C4-2B (cell line): ENCODE measurements around the gene MYNN.
"Not testable (repeated sequence)": the region's sequence is repeated elsewhere in the genome, so short reads cannot be mapped to it uniquely, and the experiment has no call there.

ENCODE experiments used
- H3K27ac ChIP-seq: fragments of 450-650 bp; 2 replicates; pipeline ENCODE4 v1.5.1; 2017
- CTCF ChIP-seq: fragments of 450-650 bp; conservative IDR thresholded peaks from 2 replicates; pipeline ENCODE4 v1.5.1; 2017; ENCODE audit warnings: mild to moderate bottlenecking
- ZFX ChIP-seq: fragments of 450-650 bp; IDR thresholded peaks from 2 replicates; pipeline ENCODE4 v1.6.1; 2017

Gene MYNN

DNA sequence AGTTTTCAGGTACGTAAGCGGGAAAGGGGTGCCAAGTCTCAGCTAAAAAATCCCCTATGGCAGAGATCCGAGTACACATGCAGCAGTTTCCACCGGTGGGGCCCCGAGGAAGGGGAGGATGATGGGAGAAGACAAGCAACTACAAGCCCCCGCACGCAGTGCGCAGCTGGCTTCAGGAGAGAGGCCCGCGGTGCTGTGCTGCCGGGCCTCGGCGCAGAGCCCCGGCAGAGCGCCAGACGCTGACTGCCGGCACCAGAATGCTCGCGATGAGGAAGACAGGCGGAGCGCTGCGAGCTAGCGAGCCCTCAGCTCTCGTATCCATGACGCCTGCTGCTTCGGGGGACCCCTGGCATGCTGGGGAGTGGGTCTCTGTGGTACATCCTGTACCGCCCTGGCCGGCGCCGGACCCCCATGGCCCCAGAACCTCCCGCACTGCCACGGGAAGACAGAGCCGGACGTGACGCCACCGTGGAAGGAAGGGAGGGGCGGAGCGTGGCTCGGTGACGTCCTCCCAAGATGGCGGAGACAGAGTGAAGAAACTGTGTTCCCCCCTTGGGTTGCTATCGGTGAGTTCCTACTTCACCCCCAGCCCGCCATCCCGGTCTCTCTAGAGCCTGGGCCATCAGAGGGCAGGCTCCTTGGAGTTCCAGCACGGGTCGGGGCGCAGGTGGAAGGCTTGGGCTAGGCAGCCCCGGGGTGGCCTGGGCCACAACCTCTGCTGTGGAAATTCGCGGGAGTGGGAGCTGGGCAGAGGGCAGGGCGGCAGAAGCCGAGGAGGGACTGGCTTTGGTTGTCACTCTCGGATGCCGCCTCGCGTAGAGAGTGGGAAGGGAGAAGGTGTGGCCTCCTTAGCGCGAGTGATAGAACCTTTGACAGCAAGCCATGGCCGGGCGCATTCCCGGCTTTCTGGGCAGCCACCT lies at the start of gene MYNN:
TSS of gene MYNN (plus strand) at position 500 of the 920 bp plus-strand sequence. CDS start 900 bp downstream, outside the sequence.
- TF ChIP-seq ZFX = peak; percentile 92
- peak; percentile 30; the same call in 1 of the 2 replicates for TF ChIP-seq CTCF
- peak within 1 kb of the TSS; percentile 98 for H3K27ac ChIP-seq

DNA sequence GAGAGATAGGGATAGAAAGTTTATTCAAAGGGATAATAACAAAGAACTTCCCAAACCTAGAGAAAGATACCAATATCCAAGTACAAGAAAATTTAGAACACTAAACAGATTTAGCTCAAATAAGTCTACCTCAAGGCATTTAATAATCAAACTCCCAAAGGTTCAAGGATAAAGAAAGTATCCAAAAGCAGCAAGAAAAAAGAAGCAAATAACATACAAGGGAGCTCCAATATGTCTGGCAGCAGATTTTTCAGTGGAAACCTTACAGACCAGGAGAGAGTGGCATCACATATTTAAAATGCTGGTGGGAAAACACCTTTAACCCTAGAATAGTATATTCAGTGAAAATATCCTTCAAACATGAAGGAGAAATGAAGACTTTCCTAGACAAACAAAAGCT lies 41.3 kb upstream of the MYNN start:
- H3K27ac ChIP-seq = not testable (repeated sequence)

- H3K27ac ChIP-seq = no peak overlapping the region
- no peak for TF ChIP-seq CTCF
These were observed 34.1 kb upstream of the MYNN start for GRCh38 chr3:169739067-169739466.

- H3K27ac ChIP-seq = no peak overlapping the region
These were observed 28.7 kb upstream of the MYNN start for GRCh38 chr3:169744366-169745054.

DNA sequence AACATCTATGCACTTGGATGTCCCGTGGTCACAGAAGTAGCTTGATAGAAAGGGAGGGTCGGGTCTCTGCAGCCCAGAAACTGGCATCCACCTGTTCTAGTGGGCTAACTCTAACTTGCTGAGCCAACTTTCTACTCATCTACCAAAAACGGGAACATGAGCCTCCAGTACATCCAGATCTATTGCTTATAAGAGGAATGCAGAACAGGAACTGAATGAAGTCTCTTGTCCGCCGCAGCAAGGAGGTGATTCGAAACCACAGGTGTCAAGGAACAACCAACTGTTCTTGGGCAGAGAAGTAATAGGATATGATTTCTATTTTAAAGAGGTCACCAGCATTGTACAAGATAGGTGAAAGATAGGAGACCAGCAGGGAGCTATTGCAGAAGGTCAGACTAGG lies 26.3 kb upstream of the MYNN start:
- no peak for TF ChIP-seq ZFX
- no peak for TF ChIP-seq CTCF
- H3K27ac ChIP-seq = no peak overlapping the region

More at GRCh38 chr3:169744366-169745054, 28.7 kb upstream of the MYNN start:
- peak; percentile 86 for TF ChIP-seq CTCF
- no peak for TF ChIP-seq ZFX

GRCh38 chr3:169748670-169749069 lies 24.5 kb upstream of the MYNN start:
- H3K27ac ChIP-seq = no peak overlapping the region

DNA sequence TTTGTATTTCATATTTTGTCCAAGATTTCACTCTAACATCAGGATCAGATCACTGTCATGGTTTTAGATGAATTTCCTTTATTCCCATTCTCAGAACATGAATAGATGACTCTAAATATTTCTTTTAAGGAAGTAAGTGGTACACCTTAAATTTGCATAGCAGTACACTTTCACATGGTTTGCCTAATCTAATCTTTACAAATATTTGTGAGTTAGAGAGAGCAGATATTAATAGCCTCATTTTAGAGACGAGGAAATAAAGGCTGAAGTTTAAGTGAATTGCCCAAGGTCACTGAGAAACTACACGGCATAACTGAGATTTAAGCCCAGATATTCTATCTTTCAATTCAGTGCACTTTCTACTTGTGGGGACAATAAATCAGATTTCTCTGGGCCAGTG lies 22.5 kb upstream of the MYNN start:
- H3K27ac ChIP-seq = no peak overlapping the region
- TF ChIP-seq ZFX (no peak), CTCF (no peak)

More at GRCh38 chr3:169748670-169749069, 24.5 kb upstream of the MYNN start:
- TF ChIP-seq ZFX (no peak), CTCF (no peak)
